ENCODE data around the gene FRMD4B. TPM values are rescaled to one million over a fixed set of nuclear protein-coding genes. Genes with fewer than 3 reads are reported as not detected.
"Not testable (repeated sequence)": the region's sequence is repeated elsewhere in the genome, so short reads cannot be mapped to it uniquely, and the experiment has no call there.

Gene FRMD4B
- total RNA-seq, 3 donors from 2014 or later: 31.1 to 49.5 (median 35.0) TPM

GRCh38 chr3:69236812-69237707 lies 148.8 kb downstream of the FRMD4B start:
- Histone ChIP-seq H3K27ac (peak overlapping the region; percentile 35 to 68), H3K4me1 (no peaks in the 10 kb centered on the region), H3K36me3 (no peaks in the 10 kb centered on the region), H3K9me3 (no peaks in the 10 kb centered on the region), H3K4me3 (peak overlapping the region in 2 of 3 donors; percentile 29 to 30), H3K27me3 (no peaks in the 10 kb centered on the region)
- intact Hi-C loops (cut with DNase I; ENCODE audit: low total_unique reads): no loop called here
- DNase-seq (ENCODE audit: low spot score in 2 of 2): no peak
- TF ChIP-seq POLR2AphosphoS5 (IDR thresholded peaks at IDR 0.05): no peak
- no peak for TF ChIP-seq POLR2A (IDR thresholded peaks at IDR 0.05)
- no peak for TF ChIP-seq CTCF (IDR thresholded peaks at IDR 0.05)

GRCh38 chr3:69235882-69236281 lies 150.0 kb downstream of the FRMD4B start:
- H3K27me3 ChIP-seq: no peaks in the 10 kb centered on the region
- no peak overlapping the region for H3K27ac ChIP-seq
- H3K9me3 ChIP-seq: no peaks in the 10 kb centered on the region
- no peak for TF ChIP-seq POLR2A (IDR thresholded peaks at IDR 0.05)
- TF ChIP-seq CTCF (IDR thresholded peaks at IDR 0.05): no peak
- no peak for TF ChIP-seq POLR2AphosphoS5 (IDR thresholded peaks at IDR 0.05)
- no peak overlapping the region for H3K4me3 ChIP-seq
- intact Hi-C loops (cut with DNase I; ENCODE audit: low total_unique reads): no loop called here
- H3K4me1 ChIP-seq: no peaks in the 10 kb centered on the region
- no peaks in the 10 kb centered on the region for H3K36me3 ChIP-seq
- no peak for DNase-seq (ENCODE audit: low spot score in 2 of 2)

GRCh38 chr3:69235227-69235626 lies 150.7 kb downstream of the FRMD4B start:
- H3K9me3 ChIP-seq; H3K4me1 ChIP-seq; DNase-seq (ENCODE audit: low spot score in 2 of 2); intact Hi-C loops (cut with DNase I; ENCODE audit: low total_unique reads); H3K27me3 ChIP-seq; H3K4me3 ChIP-seq; H3K27ac ChIP-seq; H3K36me3 ChIP-seq: not testable (repeated sequence)

DNA sequence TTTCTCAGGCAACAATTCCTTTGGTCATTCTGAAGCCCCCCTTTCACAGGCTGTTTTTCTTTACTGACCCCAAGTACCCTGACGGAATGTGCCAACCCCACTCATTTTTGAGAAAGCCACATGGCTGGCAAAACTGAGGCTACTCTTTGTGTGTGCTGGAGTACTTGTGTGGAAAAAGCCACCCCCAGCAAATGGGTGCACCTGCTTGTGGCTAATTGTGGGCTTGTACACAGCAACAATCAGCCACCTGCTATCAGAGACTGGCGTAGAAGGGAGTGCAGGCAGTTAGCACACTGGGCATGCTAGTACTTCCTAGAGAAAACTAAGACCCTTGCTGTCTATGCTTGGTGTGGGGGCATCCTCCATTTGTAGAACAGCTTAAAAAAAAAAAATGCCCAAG lies 153.4 kb downstream of the FRMD4B start:
- H3K9me3 ChIP-seq: no peaks in the 10 kb centered on the region
- no peak for DNase-seq (ENCODE audit: low spot score in 2 of 2)
- no peaks in the 10 kb centered on the region for H3K4me1 ChIP-seq
- no peaks in the 10 kb centered on the region for H3K36me3 ChIP-seq
- no peaks in the 10 kb centered on the region for H3K27me3 ChIP-seq
- TF ChIP-seq POLR2A (IDR thresholded peaks at IDR 0.05): no peak
- no peak for TF ChIP-seq CTCF (IDR thresholded peaks at IDR 0.05)
- no peak for TF ChIP-seq POLR2AphosphoS5 (IDR thresholded peaks at IDR 0.05)
- intact Hi-C loops (cut with DNase I; ENCODE audit: low total_unique reads): no loop called here
- H3K4me3 ChIP-seq: no peak overlapping the region
- H3K27ac ChIP-seq: peak overlapping the region; percentile 20 to 61

DNA sequence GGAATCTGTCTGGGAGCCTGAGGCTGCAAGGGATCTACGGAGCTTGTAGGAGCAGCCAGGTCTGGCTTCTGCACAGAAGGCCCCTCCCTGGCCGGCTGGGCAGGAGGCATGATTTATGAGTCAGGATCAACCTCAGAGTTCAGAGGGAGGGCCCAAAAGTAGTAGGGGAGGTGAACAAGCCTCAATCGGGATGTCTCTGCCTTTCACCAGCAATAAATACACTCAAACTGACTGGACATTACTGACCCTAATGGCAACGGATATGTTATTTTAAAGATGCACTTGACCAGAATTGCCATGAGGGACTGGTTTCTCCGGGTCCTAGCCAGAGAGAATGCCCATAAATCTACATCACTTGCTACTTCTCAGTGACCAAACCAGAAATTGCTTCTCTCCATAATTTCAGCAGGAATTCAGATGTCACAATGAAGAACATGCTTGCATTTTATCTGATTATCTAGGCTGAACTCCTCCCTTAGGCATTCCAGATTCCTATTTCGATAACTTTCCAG lies 153.9 kb downstream of the FRMD4B start:
- Histone ChIP-seq H3K4me1 (no peaks in the 10 kb centered on the region), H3K4me3 (no peak overlapping the region), H3K27ac (peak overlapping the region; percentile 20 to 61), H3K9me3 (no peaks in the 10 kb centered on the region), H3K36me3 (no peaks in the 10 kb centered on the region), H3K27me3 (no peaks in the 10 kb centered on the region)
- intact Hi-C loops (cut with DNase I; ENCODE audit: low total_unique reads): no loop called here
- TF ChIP-seq CTCF (IDR thresholded peaks at IDR 0.05) (no peak), POLR2AphosphoS5 (IDR thresholded peaks at IDR 0.05) (no peak), POLR2A (IDR thresholded peaks at IDR 0.05) (no peak)
- no peak for DNase-seq (ENCODE audit: low spot score in 2 of 2)
